Measurements from ENCODE around the gene CACHD1.

CACHD1 gene

GRCh38 chr1:64654519-64655341 is 184.8 kb downstream of the CACHD1 start:
- no peak overlapping the region for H3K9ac ChIP-seq
- peaks cover 68% of the 10 kb centered on the region for H3K36me3 ChIP-seq
- no peaks in the 10 kb centered on the region for H4K20me1 ChIP-seq
- no peaks in the 10 kb centered on the region for H3K27me3 ChIP-seq
- TF ChIP-seq Cebpa-rat (IDR thresholded peaks at IDR 0.05): no peak
- no peaks in the 10 kb centered on the region for H3K9me3 ChIP-seq
- H3K4me1 ChIP-seq: no peaks in the 10 kb centered on the region
- no peak overlapping the region for H3K27ac ChIP-seq
- H3K4me2 ChIP-seq: no peak overlapping the region
- no peak overlapping the region for H3K4me3 ChIP-seq

DNA sequence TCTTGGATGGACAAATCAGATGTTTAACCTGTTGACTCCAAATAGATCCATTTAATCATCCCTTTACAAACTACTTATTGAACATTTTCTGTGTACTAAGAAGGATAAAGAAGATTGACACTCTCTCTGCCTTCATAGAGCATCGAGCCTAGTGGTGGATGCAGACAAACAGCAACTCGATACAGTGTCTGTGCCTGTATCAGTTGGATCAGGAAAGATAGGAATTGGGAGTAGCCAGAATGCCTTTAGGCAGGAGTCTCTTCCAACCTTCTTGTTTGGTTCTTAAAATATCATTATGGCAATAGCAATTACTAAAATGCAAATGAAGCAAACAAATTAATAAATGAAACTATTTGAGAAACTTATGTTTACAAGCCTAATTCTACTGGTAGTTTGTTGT is 185.9 kb downstream of the CACHD1 start:
- no peak for TF ChIP-seq Cebpa-rat (IDR thresholded peaks at IDR 0.05)
- H3K9me3 ChIP-seq: no peaks in the 10 kb centered on the region
- no peak overlapping the region for H3K4me3 ChIP-seq
- H3K36me3 ChIP-seq: peaks cover 73% of the 10 kb centered on the region
- no peaks in the 10 kb centered on the region for H3K27me3 ChIP-seq
- no peaks in the 10 kb centered on the region for H3K4me1 ChIP-seq
- no peak overlapping the region for H3K9ac ChIP-seq
- no peak overlapping the region for H3K27ac ChIP-seq
- H4K20me1 ChIP-seq: no peaks in the 10 kb centered on the region
- no peak overlapping the region for H3K4me2 ChIP-seq

GRCh38 chr1:64659478-64660138 is 189.7 kb downstream of the CACHD1 start:
- Histone ChIP-seq H3K36me3 (peaks cover 76% of the 10 kb centered on the region), H3K4me3 (no peak overlapping the region)
- TF ChIP-seq Cebpa-rat (IDR thresholded peaks at IDR 0.05): no peak

DNA sequence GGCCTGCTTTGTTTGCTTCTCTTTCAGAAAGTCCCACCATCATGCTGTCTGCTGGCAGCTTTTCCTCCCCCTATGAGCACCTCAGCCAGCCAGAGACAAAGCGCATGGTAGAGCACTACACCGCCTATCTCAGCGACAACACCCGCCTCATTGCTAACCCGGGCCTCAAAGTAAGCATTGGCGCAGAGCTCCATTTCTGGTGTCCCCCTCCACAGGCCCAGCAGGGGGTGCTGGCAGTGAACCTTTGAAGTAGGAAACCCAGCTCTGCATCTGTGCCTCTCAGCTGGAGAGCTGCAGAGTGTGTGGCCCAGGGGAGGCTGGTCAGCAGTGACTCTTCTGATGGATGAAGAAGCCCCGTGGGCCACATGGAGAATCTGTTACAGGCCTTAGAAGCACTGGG is 193.7 kb downstream of the CACHD1 start:
- H3K4me1 ChIP-seq: no peaks in the 10 kb centered on the region

More at GRCh38 chr1:64659478-64660138, 189.7 kb downstream of the CACHD1 start:
- Histone ChIP-seq H3K4me1 (no peaks in the 10 kb centered on the region), H3K9me3 (no peaks in the 10 kb centered on the region), H3K27ac (no peak overlapping the region), H3K27me3 (no peaks in the 10 kb centered on the region), H3K4me2 (no peak overlapping the region), H4K20me1 (no peaks in the 10 kb centered on the region), H3K9ac (no peak overlapping the region)

DNA sequence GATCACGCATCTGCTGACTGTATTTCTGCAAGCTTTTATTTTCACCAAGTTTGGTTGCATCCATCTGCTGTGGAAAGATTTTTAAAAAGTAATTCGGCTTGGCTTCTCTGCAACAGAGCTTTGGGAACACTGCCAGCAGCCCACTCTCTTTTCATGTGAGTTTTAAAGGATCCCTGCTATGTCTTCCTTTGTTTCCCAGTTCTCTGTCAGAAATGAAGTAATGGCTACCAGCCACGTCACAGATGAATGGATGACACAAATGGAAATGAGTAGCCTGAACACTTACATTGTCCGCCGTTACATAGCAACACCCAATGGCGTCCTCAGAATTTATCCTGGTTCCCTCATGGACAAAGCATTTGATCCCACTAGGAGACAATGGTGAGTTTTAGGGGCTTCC is 194.4 kb downstream of the CACHD1 start:
- Histone ChIP-seq H3K9ac (no peak overlapping the region), H3K4me2 (no peak overlapping the region), H3K4me3 (no peak overlapping the region), H3K27me3 (no peaks in the 10 kb centered on the region), H3K4me1 (peaks cover 5% of the 10 kb centered on the region), H3K27ac (no peak overlapping the region), H3K36me3 (peaks cover 74% of the 10 kb centered on the region), H3K9me3 (no peaks in the 10 kb centered on the region), H4K20me1 (no peaks in the 10 kb centered on the region)
- no peak for TF ChIP-seq Cebpa-rat (IDR thresholded peaks at IDR 0.05)

More for the DNA sequence above, 193.7 kb downstream of the CACHD1 start:
- H3K9me3 ChIP-seq: no peaks in the 10 kb centered on the region
- peaks cover 80% of the 10 kb centered on the region for H3K36me3 ChIP-seq
- no peaks in the 10 kb centered on the region for H3K27me3 ChIP-seq
- no peak overlapping the region for H3K4me3 ChIP-seq
- H4K20me1 ChIP-seq: no peaks in the 10 kb centered on the region
- H3K4me2 ChIP-seq: no peak overlapping the region
- TF ChIP-seq Cebpa-rat (IDR thresholded peaks at IDR 0.05): no peak
- H3K9ac ChIP-seq: no peak overlapping the region
- no peak overlapping the region for H3K27ac ChIP-seq

GRCh38 chr1:64669098-64669675 is 199.3 kb downstream of the CACHD1 start:
- H3K4me2 ChIP-seq: peak overlapping the region; percentile 22; the same call in 1 of the 2 replicates
- H3K36me3 ChIP-seq: peaks cover 54% of the 10 kb centered on the region
- no peak for TF ChIP-seq Cebpa-rat (IDR thresholded peaks at IDR 0.05)
- H3K4me1 ChIP-seq: peaks cover 17% of the 10 kb centered on the region
- H3K9me3 ChIP-seq: no peaks in the 10 kb centered on the region
- H3K27me3 ChIP-seq: no peaks in the 10 kb centered on the region
- no peak overlapping the region for H3K27ac ChIP-seq
- no peak overlapping the region for H3K4me3 ChIP-seq
- no peaks in the 10 kb centered on the region for H4K20me1 ChIP-seq
- H3K9ac ChIP-seq: no peak overlapping the region

GRCh38 chr1:64675718-64676345 is 205.9 kb downstream of the CACHD1 start:
- H3K4me3 ChIP-seq: no peak overlapping the region
- no peak for TF ChIP-seq Cebpa-rat (IDR thresholded peaks at IDR 0.05)
- H4K20me1 ChIP-seq: no peaks in the 10 kb centered on the region
- H3K4me2 ChIP-seq: no peak overlapping the region
- H3K4me1 ChIP-seq: no peaks in the 10 kb centered on the region
- peaks cover 80% of the 10 kb centered on the region for H3K36me3 ChIP-seq
- H3K27ac ChIP-seq: no peak overlapping the region
- no peaks in the 10 kb centered on the region for H3K9me3 ChIP-seq
- H3K9ac ChIP-seq: no peak overlapping the region
- no peaks in the 10 kb centered on the region for H3K27me3 ChIP-seq

DNA sequence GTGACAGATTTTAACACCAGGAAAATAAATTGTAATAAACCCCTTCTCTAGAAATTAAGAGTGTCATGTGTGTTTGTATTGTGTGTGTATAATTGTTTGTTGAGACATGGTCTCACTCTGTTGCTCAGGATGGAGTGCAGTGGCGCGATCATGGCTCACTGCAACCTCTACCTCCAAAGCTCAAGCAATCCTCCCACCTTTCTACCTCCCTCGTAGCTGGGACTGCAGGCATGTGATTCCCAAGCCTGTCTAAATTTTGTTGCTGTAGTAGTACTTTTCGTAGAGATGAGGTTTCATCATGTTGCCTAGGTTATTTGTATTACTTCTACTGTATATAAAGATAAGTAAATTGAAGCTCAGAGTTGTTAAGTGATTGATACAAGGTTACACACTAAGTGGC is 206.5 kb downstream of the CACHD1 start:
- no peaks in the 10 kb centered on the region for H3K4me1 ChIP-seq
- H3K9me3 ChIP-seq: no peaks in the 10 kb centered on the region
- H4K20me1 ChIP-seq: no peaks in the 10 kb centered on the region
- TF ChIP-seq Cebpa-rat (IDR thresholded peaks at IDR 0.05): no peak
- H3K27ac ChIP-seq: no peak overlapping the region
- peaks cover 83% of the 10 kb centered on the region for H3K36me3 ChIP-seq
- H3K4me2 ChIP-seq: no peak overlapping the region
- H3K4me3 ChIP-seq: no peak overlapping the region
- no peaks in the 10 kb centered on the region for H3K27me3 ChIP-seq
- H3K9ac ChIP-seq: no peak overlapping the region

DNA sequence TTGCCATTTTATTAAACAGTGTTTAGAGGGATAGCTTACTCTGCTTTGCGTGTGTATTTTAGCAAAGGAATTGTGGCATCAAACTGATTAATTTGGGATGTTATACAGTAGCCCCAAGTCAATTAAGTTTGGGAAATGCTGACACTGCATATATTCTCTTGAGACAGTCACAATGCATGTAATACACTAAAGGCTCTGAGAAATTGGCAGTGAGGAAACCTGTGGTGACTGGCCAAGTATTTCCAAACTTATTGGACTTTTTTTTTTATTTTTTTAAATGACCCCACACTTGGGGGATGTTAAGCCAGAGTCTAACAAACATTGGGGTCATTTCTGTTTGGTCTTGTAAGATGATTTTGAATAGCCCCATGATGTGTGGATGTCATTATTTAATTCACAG is 207.6 kb downstream of the CACHD1 start:
- TF ChIP-seq Cebpa-rat (IDR thresholded peaks at IDR 0.05): no peak
- Histone ChIP-seq H3K4me1 (no peaks in the 10 kb centered on the region), H3K36me3 (peaks cover 86% of the 10 kb centered on the region), H4K20me1 (no peaks in the 10 kb centered on the region), H3K4me2 (no peak overlapping the region), H3K9me3 (no peaks in the 10 kb centered on the region), H3K27me3 (no peaks in the 10 kb centered on the region), H3K27ac (no peak overlapping the region), H3K9ac (no peak overlapping the region), H3K4me3 (no peak overlapping the region)

DNA sequence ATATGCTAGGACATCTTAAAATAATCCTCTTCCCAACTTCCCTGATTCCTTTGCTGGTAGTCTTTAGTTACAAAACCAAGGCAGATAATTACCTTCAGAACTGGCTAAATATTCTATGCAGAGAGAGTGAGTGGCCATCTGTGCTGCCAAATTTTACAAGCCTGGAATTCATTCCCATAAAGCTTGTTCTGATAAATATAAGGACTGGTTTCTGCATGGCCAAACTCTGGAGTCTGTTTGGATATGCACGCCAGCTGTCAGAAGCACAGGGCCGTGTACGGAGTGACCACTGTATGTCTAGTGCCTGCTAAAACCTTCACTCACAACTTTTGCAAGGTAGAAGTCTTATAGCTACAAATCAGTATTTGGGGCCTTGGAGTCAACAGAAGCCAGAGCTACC is 208.4 kb downstream of the CACHD1 start:
- Histone ChIP-seq H3K27me3 (no peaks in the 10 kb centered on the region), H3K4me3 (no peak overlapping the region), H4K20me1 (no peaks in the 10 kb centered on the region), H3K27ac (no peak overlapping the region), H3K36me3 (peaks cover 86% of the 10 kb centered on the region), H3K9me3 (no peaks in the 10 kb centered on the region), H3K4me1 (no peaks in the 10 kb centered on the region), H3K9ac (no peak overlapping the region), H3K4me2 (no peak overlapping the region)
- TF ChIP-seq Cebpa-rat (IDR thresholded peaks at IDR 0.05): no peak
